HEK293T (cell line): ENCODE measurements around the gene ZNF804B.

Source experiments
- CTCF ChIA-PET: fragments of 350-600 bp; formaldehyde crosslinking; extraction: SDS; loops from one replicate; lab custom pipeline; 2021; ENCODE audit warnings: antibody characterized with exemption, inconsistent platforms; lab: Yijun Ruan, JAX
- POLR2A ChIA-PET: fragments of 350-600 bp; formaldehyde crosslinking; extraction: SDS; loops from one replicate; lab custom pipeline; 2020; ENCODE audit warnings: antibody characterized with exemption, inconsistent platforms; lab: Yijun Ruan, JAX
- DNase-seq: peaks from one replicate; pipeline ENCODE4 v3.0.0; 2012; ENCODE audit warnings: mixed read lengths; ENCODE audit errors: extremely low spot score
- ARNT ChIP-seq: fragments of 450-650 bp; IDR thresholded peaks from 2 replicates; pipeline ENCODE4 v1.6.1; 2017; ENCODE audit warnings: mild to moderate bottlenecking
- BHLHE40 ChIP-seq: fragments of 450-650 bp; IDR thresholded peaks from 2 replicates; pipeline ENCODE4 v1.6.1; 2016; ENCODE audit warnings: mild to moderate bottlenecking, moderate library complexity, borderline replicate concordance
- CTBP1 ChIP-seq: fragments of 450-650 bp; IDR thresholded peaks from 2 replicates; pipeline ENCODE4 v1.6.1; 2016; ENCODE audit warnings: borderline replicate concordance
- ELF4 ChIP-seq: fragments of 450-650 bp; IDR thresholded peaks from 2 replicates; pipeline ENCODE4 v1.6.1; 2017; ENCODE audit warnings: antibody characterized with exemption
- FOXA1 ChIP-seq: fragments of 450-650 bp; IDR thresholded peaks from 2 replicates; pipeline ENCODE4 v1.6.1; 2016; ENCODE audit warnings: mild to moderate bottlenecking
- FOXK2 ChIP-seq: fragments of 450-650 bp; IDR thresholded peaks from 2 replicates; pipeline ENCODE4 v1.6.1; 2016; ENCODE audit warnings: mild to moderate bottlenecking
- FOXM1 ChIP-seq: fragments of 450-650 bp; IDR thresholded peaks from 2 replicates; pipeline ENCODE4 v1.6.1; 2017; ENCODE audit warnings: mild to moderate bottlenecking, borderline replicate concordance
- HDGF ChIP-seq: fragments of 450-650 bp; IDR thresholded peaks from 2 replicates; pipeline ENCODE4 v1.6.1; 2017; ENCODE audit warnings: antibody characterized with exemption, borderline replicate concordance
- L3MBTL2 ChIP-seq: fragments of 450-650 bp; conservative IDR thresholded peaks from 2 replicates; pipeline ENCODE4 v1.6.1; 2016; ENCODE audit warnings: mild to moderate bottlenecking
- LEF1 ChIP-seq: fragments of 450-650 bp; IDR thresholded peaks from 2 replicates; pipeline ENCODE4 v1.6.1; 2017; ENCODE audit warnings: mild to moderate bottlenecking, borderline replicate concordance
- NFRKB ChIP-seq: fragments of 450-650 bp; IDR thresholded peaks from 2 replicates; pipeline ENCODE4 v1.6.1; 2016; ENCODE audit warnings: mild to moderate bottlenecking, moderate library complexity
- SP1 ChIP-seq: fragments of 450-650 bp; IDR thresholded peaks from 2 replicates; pipeline ENCODE4 v1.6.1; 2017
- SUZ12 ChIP-seq: fragments of 450-650 bp; IDR thresholded peaks from 2 replicates; pipeline ENCODE4 v1.6.1; 2016; ENCODE audit warnings: mild to moderate bottlenecking
- TARDBP ChIP-seq: fragments of 450-650 bp; IDR thresholded peaks from 2 replicates; pipeline ENCODE4 v1.6.1; 2016
- ZNF384 ChIP-seq: fragments of 450-650 bp; IDR thresholded peaks from 2 replicates; pipeline ENCODE4 v1.6.1; 2016
- TF ChIP-seq, protein P1 (sequence below): fragments of 450-650 bp; IDR thresholded peaks from 2 replicates; pipeline ENCODE4 v1.6.1; 2016

Gene ZNF804B

DNA sequence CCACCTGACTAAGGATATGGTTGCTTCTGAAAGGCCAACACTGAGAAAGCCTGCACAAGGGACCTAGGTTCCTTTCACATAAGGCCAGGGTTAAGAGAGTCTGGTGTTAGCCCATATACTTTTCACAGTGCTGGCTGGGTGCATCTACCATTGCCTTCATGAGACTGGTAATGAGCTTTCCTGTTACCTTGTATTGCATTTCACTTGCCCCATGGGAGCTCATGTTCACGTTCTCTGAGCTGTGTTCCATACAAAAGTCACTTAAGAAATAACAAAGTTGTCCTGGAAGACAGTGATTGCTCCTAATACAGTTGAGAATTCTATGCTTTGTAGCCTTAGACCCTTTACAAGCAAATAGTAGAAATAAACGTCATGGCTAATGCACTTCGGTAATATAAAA lies 373.9 kb downstream of the ZNF804B start:
- CTCF ChIA-PET, result no interaction called here
- POLR2A ChIA-PET, result no interaction called here
- TF ChIP-seq FOXA1, result no peak
- no peak for TF ChIP-seq LEF1
- no peak for TF ChIP-seq SP1
- no peak for TF ChIP-seq FOXM1
- no peak for DNase-seq

DNA sequence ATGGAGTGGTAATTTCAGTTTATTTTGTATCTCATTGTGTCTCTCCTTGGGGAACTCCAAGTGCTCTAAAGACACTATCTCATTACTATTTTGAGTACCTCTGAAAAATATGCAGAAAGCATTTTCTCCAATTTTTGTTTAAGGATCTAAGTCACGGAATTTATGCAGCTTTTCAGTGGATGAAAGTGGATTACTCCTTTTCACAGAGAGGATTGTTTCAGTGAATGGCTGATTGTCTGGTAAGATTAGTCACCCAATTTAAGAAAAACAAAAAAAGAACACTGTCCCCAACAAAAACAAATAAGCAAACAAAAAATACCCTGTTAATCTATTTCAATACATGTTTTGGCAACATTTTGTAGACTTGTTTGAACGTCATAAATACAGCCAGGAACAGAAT lies 374.3 kb downstream of the ZNF804B start:
- DNase-seq, result no peak
- no peak for TF ChIP-seq FOXK2
- no peak for TF ChIP-seq SP1
- TF ChIP-seq FOXM1, result no peak
- TF ChIP-seq FOXA1, result no peak
- TF ChIP-seq TARDBP, result no peak
- no peak for TF ChIP-seq BHLHE40
- TF ChIP-seq ZNF384, result no peak
- TF ChIP-seq SUZ12, result no peak
- TF ChIP-seq, protein P1, sequence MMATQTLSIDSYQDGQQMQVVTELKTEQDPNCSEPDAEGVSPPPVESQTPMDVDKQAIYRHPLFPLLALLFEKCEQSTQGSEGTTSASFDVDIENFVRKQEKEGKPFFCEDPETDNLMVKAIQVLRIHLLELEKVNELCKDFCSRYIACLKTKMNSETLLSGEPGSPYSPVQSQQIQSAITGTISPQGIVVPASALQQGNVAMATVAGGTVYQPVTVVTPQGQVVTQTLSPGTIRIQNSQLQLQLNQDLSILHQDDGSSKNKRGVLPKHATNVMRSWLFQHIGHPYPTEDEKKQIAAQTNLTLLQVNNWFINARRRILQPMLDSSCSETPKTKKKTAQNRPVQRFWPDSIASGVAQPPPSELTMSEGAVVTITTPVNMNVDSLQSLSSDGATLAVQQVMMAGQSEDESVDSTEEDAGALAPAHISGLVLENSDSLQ, result no peak
- TF ChIP-seq LEF1, result no peak
- TF ChIP-seq ARNT, result no peak
- no peak for TF ChIP-seq NFRKB
- no peak for TF ChIP-seq CTBP1
- POLR2A ChIA-PET, result no interaction called here
- CTCF ChIA-PET, result no interaction called here

DNA sequence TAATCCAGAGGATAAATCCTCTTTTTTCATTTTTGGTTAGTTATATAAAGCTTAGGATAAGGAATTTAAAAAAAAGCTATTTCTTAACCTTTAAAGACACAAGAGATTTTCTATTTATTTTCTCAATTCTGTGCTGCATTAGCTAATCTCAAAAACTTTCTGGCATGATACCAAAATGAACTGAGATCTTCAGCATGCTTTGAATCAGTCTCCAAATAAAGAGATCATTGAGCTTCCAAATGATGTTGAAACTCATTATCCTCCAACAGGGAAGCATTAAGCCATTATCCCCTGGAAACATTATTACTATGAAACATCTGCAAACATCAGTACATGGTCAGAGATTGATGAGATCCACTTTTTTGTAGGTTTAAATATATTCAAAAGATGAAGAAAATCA lies 386.3 kb downstream of the ZNF804B start:
- POLR2A ChIA-PET, result no interaction called here
- CTCF ChIA-PET, result no interaction called here
- no peak for TF ChIP-seq L3MBTL2
- TF ChIP-seq NFRKB, result no peak
- TF ChIP-seq CTBP1, result no peak
- TF ChIP-seq ARNT, result no peak
- TF ChIP-seq, protein P1, result no peak
- no peak for TF ChIP-seq FOXK2
- no peak for TF ChIP-seq FOXM1
- TF ChIP-seq LEF1, result no peak
- TF ChIP-seq SP1, result no peak
- no peak for TF ChIP-seq BHLHE40
- TF ChIP-seq ELF4, result no peak
- TF ChIP-seq SUZ12, result no peak
- TF ChIP-seq HDGF, result no peak
- TF ChIP-seq FOXA1, result no peak
- TF ChIP-seq TARDBP, result no peak
- DNase-seq, result no peak

DNA sequence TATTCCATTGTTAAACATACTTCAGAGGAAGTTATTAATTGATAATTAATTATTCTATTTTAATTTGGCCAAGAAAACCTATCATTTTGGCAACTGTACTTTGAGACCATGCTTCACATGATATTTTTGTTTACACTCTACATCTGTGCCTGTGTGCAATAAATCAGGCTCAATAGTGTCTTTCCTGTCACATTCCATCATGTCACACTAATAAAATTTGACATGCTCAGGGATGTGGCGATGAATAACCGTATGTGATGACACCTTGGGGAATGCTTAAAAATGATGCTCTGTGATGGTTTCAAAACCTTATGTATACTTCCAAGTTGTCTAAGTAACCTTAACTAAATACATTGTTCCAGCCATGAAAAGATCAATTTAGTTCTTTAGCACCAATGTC lies 400.6 kb downstream of the ZNF804B start:
- TF ChIP-seq SUZ12, result no peak
- ChIA-PET CTCF (no interaction called here), POLR2A (no interaction called here)
- DNase-seq, result no peak

DNA sequence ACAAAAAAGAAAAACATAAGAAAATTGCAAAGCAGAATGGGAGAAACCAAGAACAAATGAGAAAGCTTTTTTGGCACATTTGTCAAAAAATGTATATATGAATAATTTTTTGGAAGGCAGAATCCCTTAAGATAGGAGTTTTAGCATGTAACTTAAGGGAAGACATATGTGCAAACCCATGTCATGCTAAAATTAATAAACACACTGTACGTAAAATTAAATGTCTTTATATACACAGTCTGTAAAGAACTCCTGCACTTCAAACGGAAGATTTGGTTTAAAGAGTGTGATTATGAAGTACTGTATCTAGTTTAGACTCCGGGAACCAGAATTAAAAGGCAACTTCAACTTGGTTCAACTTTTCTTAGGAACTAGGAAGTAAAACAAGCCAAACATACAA lies 405.9 kb downstream of the ZNF804B start:
- no peak for DNase-seq
- TF ChIP-seq SUZ12 (no peak), TARDBP (no peak), ELF4 (no peak), LEF1 (no peak), FOXM1 (no peak)
- ChIA-PET POLR2A (no interaction called here), CTCF (no interaction called here)

DNA sequence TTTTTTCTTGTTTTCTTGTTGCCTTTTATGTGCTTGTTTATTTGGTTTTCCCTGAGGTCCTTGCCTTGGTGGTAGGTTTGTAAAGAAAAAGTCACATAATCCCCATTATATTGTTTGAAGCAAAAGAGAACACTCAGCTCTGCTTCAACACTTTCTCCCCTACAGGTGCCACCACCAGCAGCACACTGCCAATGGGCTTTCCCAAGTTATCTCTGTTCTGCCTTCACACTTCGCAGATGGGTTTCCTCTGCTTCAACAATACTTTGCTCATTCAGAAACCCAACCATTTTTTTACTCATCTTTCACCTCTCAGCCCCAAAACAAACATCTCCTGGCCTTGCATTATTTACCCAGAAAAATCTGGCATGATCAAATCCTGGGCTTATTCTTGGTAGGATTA lies 411.1 kb downstream of the ZNF804B start:
- ChIA-PET CTCF (no interaction called here), POLR2A (no interaction called here)
- DNase-seq, result no peak
- TF ChIP-seq SUZ12, result no peak
- no peak for TF ChIP-seq HDGF
- TF ChIP-seq LEF1, result no peak
- TF ChIP-seq, protein P1, result no peak
- no peak for TF ChIP-seq FOXA1
- no peak for TF ChIP-seq L3MBTL2
- TF ChIP-seq ZNF384, result no peak
- TF ChIP-seq BHLHE40, result no peak
- no peak for TF ChIP-seq CTBP1
- no peak for TF ChIP-seq ELF4

DNA sequence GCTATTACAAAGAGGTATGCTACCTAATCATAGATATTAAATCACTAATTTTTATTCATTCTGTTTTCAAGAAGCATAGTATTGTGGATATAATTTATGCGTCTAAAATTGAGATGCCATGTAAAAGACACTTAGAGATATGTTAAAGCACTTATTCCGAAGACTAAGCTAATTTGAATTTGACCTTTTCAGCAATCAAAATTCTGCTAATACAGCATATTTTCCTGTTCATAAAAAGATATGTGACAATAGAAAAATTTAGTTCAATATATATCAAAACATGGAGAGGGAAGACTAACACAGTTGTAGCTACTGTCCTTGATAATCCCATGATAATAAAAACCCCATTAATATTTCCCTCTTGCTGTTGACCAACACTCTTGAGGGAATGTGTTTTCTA lies 422.6 kb downstream of the ZNF804B start:
- CTCF ChIA-PET, result no interaction called here
- POLR2A ChIA-PET, result no interaction called here
- no peak for DNase-seq
- no peak for TF ChIP-seq TARDBP
- no peak for TF ChIP-seq ARNT
- no peak for TF ChIP-seq FOXK2

DNA sequence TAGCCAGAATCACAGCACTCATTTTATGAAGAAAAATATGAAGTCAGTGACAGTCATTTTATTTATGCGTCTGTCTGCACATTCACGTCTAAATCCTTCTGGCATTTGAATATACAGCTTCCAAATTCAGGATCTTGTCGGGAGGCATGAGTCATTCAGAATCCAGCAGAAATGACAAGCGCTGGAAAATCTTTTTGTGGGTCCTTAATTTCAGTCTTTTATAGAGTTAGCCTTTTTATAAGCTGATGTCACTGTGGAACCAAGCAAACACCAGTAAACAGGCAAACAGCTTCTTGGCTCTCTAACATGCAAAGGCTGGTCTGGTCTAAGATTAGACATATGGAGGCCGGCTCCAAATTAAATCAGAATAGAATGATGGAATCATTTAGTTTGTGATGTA lies 424.2 kb downstream of the ZNF804B start:
- ChIA-PET CTCF (no interaction called here), POLR2A (no interaction called here)
- DNase-seq, result no peak
- TF ChIP-seq FOXM1 (no peak), L3MBTL2 (no peak), NFRKB (no peak), HDGF (no peak), ZNF384 (no peak), FOXA1 (no peak), CTBP1 (no peak), BHLHE40 (no peak), LEF1 (no peak)
- TF ChIP-seq, protein P1, result no peak
